ENCODE data around the gene ST7.

The ST7 gene

DNA sequence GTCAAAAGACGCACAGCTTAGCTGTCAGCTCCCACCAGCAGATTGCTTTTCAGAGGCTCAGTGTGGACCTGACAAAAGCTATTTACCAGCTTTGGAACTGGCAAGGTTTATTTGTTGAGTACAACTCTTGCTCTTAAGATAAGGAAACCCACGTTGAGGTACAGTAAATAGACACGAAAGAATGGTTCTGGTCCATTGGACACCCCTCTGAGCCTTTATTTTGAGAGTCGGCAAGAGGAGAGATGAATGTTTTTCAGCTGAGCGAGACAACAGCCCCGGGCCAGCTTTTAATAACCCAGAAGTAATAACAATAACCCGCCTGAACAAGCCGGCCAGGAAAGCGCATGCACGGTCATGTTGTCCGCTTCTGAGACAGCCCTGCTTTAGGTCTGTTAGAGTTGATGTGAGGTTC is 320.5 kb downstream of the ST7 start:
- Mint-ChIP-seq H3K9me3 (no peaks in the 10 kb centered on the region), H3K4me1 (no peaks in the 10 kb centered on the region), H3K27ac (ENCODE audit: low read depth) (no peak overlapping the region), H3K36me3 (ENCODE audit: insufficient read depth) (no peaks in the 10 kb centered on the region), H3K4me3 (no peak overlapping the region), H3K27me3 (peaks cover 24% of the 10 kb centered on the region)
- no peak for ATAC-seq (replicated peaks; ENCODE audit: extremely low read depth, poor library complexity, severe bottlenecking)
- DNase-seq (ENCODE audit: low spot score in 2 of 2), result no peak

- H3K36me3 Mint-ChIP-seq (ENCODE audit: insufficient read depth), result no peaks in the 10 kb centered on the region
- DNase-seq (ENCODE audit: low spot score in 2 of 2) (no peak), ATAC-seq (replicated peaks; ENCODE audit: extremely low read depth, poor library complexity, severe bottlenecking) (no peak)
- no peaks in the 10 kb centered on the region for H3K4me1 Mint-ChIP-seq
- peaks cover 30% of the 10 kb centered on the region for H3K27me3 Mint-ChIP-seq
- H3K4me3 Mint-ChIP-seq, result no peak overlapping the region
- H3K27ac Mint-ChIP-seq (ENCODE audit: low read depth), result no peak overlapping the region
- H3K9me3 Mint-ChIP-seq, result no peaks in the 10 kb centered on the region
Measured at GRCh38 chr7:117274951-117275350, 321.6 kb downstream of the ST7 start.

DNA sequence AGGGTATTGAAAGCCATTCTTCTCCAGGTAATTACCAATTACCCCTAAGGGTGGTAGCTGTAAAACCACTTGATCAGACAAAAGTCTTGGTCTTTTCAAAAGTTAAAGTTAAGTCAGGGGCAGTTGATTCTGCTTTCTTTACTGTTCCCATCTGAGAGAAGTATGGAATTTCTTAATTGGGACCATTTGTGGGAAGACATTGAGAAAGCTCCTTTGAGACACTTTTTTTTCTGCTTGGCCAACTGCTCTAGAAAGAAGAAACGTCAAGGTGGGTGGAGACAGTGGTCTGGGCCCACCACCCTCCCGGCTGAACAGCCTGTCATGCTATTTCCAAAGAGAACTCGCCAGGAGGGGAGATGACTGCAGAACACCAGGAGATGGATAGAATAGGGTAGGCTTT is 324.3 kb downstream of the ST7 start:
- Mint-ChIP-seq H3K27me3 (peaks cover 19% of the 10 kb centered on the region), H3K9me3 (no peaks in the 10 kb centered on the region), H3K27ac (ENCODE audit: low read depth) (no peak overlapping the region), H3K4me3 (no peak overlapping the region), H3K36me3 (ENCODE audit: insufficient read depth) (no peaks in the 10 kb centered on the region), H3K4me1 (no peaks in the 10 kb centered on the region)
- no peak for ATAC-seq (replicated peaks; ENCODE audit: extremely low read depth, poor library complexity, severe bottlenecking)
- no peak for DNase-seq (ENCODE audit: low spot score in 2 of 2)

DNA sequence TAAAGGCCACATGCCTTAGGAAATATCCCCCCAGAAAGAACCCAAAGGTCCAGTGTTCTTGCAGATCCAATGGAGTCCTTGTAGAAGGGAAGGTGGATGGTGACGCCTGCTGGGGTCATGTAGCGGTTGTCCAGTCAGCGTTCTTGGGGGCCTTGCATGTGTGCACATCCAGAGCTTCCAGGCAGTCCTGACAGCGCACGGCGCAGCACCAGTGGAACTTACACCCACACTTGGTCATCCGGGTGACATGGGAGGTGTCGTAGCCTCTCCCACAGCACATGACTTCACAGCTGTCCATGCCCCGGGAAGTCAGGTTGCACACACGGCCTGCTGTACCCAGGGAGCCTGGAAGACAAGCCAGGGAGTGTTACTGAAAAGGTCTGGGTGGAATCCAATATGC is 324.7 kb downstream of the ST7 start:
- H3K27ac Mint-ChIP-seq (ENCODE audit: low read depth), result no peak overlapping the region
- H3K4me1 Mint-ChIP-seq, result no peaks in the 10 kb centered on the region
- no peak for DNase-seq (ENCODE audit: low spot score in 2 of 2)
- peaks cover 19% of the 10 kb centered on the region for H3K27me3 Mint-ChIP-seq
- no peaks in the 10 kb centered on the region for H3K36me3 Mint-ChIP-seq (ENCODE audit: insufficient read depth)
- H3K9me3 Mint-ChIP-seq, result no peaks in the 10 kb centered on the region
- no peak overlapping the region for H3K4me3 Mint-ChIP-seq
- ATAC-seq (replicated peaks; ENCODE audit: extremely low read depth, poor library complexity, severe bottlenecking), result no peak

GRCh38 chr7:117279203-117279602 is 325.9 kb downstream of the ST7 start:
- Mint-ChIP-seq H3K27ac (ENCODE audit: low read depth) (no peak overlapping the region), H3K4me3 (no peak overlapping the region), H3K9me3 (no peaks in the 10 kb centered on the region), H3K27me3 (peaks cover 19% of the 10 kb centered on the region), H3K4me1 (no peaks in the 10 kb centered on the region), H3K36me3 (ENCODE audit: insufficient read depth) (no peaks in the 10 kb centered on the region)
- DNase-seq (ENCODE audit: low spot score in 2 of 2) (no peak), ATAC-seq (replicated peaks; ENCODE audit: extremely low read depth, poor library complexity, severe bottlenecking) (no peak)

Measured in central memory CD8-positive, alpha-beta T cell (primary cell).